ENCODE measurements around the gene SLC6A17.

SLC6A17 gene

GRCh38 chr1:110206261-110206920 is 56.1 kb downstream of the SLC6A17 start:
- Histone ChIP-seq H3K4me1 (ENCODE audit: low read length) (peaks cover 8% of the 10 kb centered on the region; the same call in 1 of the 2 replicates), H3K36me3 (replicated peaks; ENCODE audit: insufficient read depth, low read length) (no peaks in the 10 kb centered on the region), H3K9me3 (replicated peaks; ENCODE audit: insufficient read depth, low read length) (no peaks in the 10 kb centered on the region), H3K4me3 (ENCODE audit: low read length) (no peak overlapping the region), H3K9me2 (replicated peaks; ENCODE audit: insufficient read depth, low read length) (no peaks in the 10 kb centered on the region), H3K27me3 (replicated peaks; ENCODE audit: insufficient read depth, low read length) (no peaks in the 10 kb centered on the region), H2AFZ (ENCODE audit: low read length) (no peak overlapping the region), H3K27ac (ENCODE audit: low read length) (no peak overlapping the region), H3K9ac (ENCODE audit: low read length) (no peak overlapping the region), H3K79me2 (ENCODE audit: low read length) (no peaks in the 10 kb centered on the region), H3K4me2 (ENCODE audit: low read depth, low read length) (no peak overlapping the region), H4K20me1 (ENCODE audit: insufficient read depth, low read length) (no peaks in the 10 kb centered on the region), H3F3A (ENCODE audit: insufficient read depth, low read length) (peaks cover 10% of the 10 kb centered on the region)
- DNase-seq: no peak
- no peak for TF ChIP-seq EZH2phosphoT487 (IDR thresholded peaks at IDR 0.05; ENCODE audit: low read length)
- no peak for TF ChIP-seq CTCF (IDR thresholded peaks at IDR 0.05; ENCODE audit: low read length)
- TF ChIP-seq EZH2 (optimal IDR thresholded peaks at IDR 0.05; ENCODE audit: low read depth, low read length): no peak

- no peak overlapping the region for H3K27ac ChIP-seq (ENCODE audit: low read length)
- H3K36me3 ChIP-seq (replicated peaks; ENCODE audit: insufficient read depth, low read length): no peaks in the 10 kb centered on the region
- peaks cover 10% of the 10 kb centered on the region for H3F3A ChIP-seq (ENCODE audit: insufficient read depth, low read length)
- no peaks in the 10 kb centered on the region for H3K9me3 ChIP-seq (replicated peaks; ENCODE audit: insufficient read depth, low read length)
- peaks cover 8% of the 10 kb centered on the region; the same call in 1 of the 2 replicates for H3K4me1 ChIP-seq (ENCODE audit: low read length)
- H4K20me1 ChIP-seq (ENCODE audit: insufficient read depth, low read length): no peaks in the 10 kb centered on the region
- H3K79me2 ChIP-seq (ENCODE audit: low read length): no peaks in the 10 kb centered on the region
- no peaks in the 10 kb centered on the region for H3K27me3 ChIP-seq (replicated peaks; ENCODE audit: insufficient read depth, low read length)
- peak; percentile 66 for TF ChIP-seq CTCF (IDR thresholded peaks at IDR 0.05; ENCODE audit: low read length)
- TF ChIP-seq EZH2phosphoT487 (IDR thresholded peaks at IDR 0.05; ENCODE audit: low read length): no peak
- no peak overlapping the region for H3K9ac ChIP-seq (ENCODE audit: low read length)
- no peak overlapping the region for H3K4me2 ChIP-seq (ENCODE audit: low read depth, low read length)
- H3K4me3 ChIP-seq (ENCODE audit: low read length): no peak overlapping the region
- peak; percentile 10 for DNase-seq
- H2AFZ ChIP-seq (ENCODE audit: low read length): no peak overlapping the region
- no peaks in the 10 kb centered on the region for H3K9me2 ChIP-seq (replicated peaks; ENCODE audit: insufficient read depth, low read length)
Observed at GRCh38 chr1:110207831-110208230, 57.5 kb downstream of the SLC6A17 start.

GRCh38 chr1:110208916-110209645 is 58.8 kb downstream of the SLC6A17 start:
- H3K36me3 ChIP-seq (replicated peaks; ENCODE audit: insufficient read depth, low read length): no peaks in the 10 kb centered on the region
- H3K4me2 ChIP-seq (ENCODE audit: low read depth, low read length): peak overlapping the region; percentile 78
- peak overlapping the region; percentile 57; the same call in 1 of the 2 replicates for H3K9ac ChIP-seq (ENCODE audit: low read length)
- H3K9me3 ChIP-seq (replicated peaks; ENCODE audit: insufficient read depth, low read length): no peaks in the 10 kb centered on the region
- peak overlapping the region; percentile 91 for H2AFZ ChIP-seq (ENCODE audit: low read length)
- H3K79me2 ChIP-seq (ENCODE audit: low read length): no peaks in the 10 kb centered on the region
- no peaks in the 10 kb centered on the region for H3K27me3 ChIP-seq (replicated peaks; ENCODE audit: insufficient read depth, low read length)
- no peak for DNase-seq
- H3K4me3 ChIP-seq (ENCODE audit: low read length): peak overlapping the region; percentile 59; the same call in 1 of the 2 replicates
- no peaks in the 10 kb centered on the region for H4K20me1 ChIP-seq (ENCODE audit: insufficient read depth, low read length)
- TF ChIP-seq EZH2 (optimal IDR thresholded peaks at IDR 0.05; ENCODE audit: low read depth, low read length): no peak
- no peak for TF ChIP-seq CTCF (IDR thresholded peaks at IDR 0.05; ENCODE audit: low read length)
- TF ChIP-seq EZH2phosphoT487 (IDR thresholded peaks at IDR 0.05; ENCODE audit: low read length): no peak
- peaks cover 8% of the 10 kb centered on the region; the same call in 1 of the 2 replicates for H3K4me1 ChIP-seq (ENCODE audit: low read length)
- no peaks in the 10 kb centered on the region for H3K9me2 ChIP-seq (replicated peaks; ENCODE audit: insufficient read depth, low read length)
- H3F3A ChIP-seq (ENCODE audit: insufficient read depth, low read length): peaks cover 10% of the 10 kb centered on the region
- peak overlapping the region; percentile 61; the same call in 1 of the 2 replicates for H3K27ac ChIP-seq (ENCODE audit: low read length)

Measured in MM.1S (cell line).